GM23248 (cell line): ENCODE results near the gene CDR2. TPM values are rescaled to one million over a fixed set of nuclear protein-coding genes. Genes with fewer than 3 reads are reported as not detected.

Source experiments
- DNase-seq: peaks from one replicate; pipeline ENCODE4 v3.0.0-alpha.2; 2015
- H2AFZ ChIP-seq: fragments of 200-600 bp; sonication (generic); 2 replicates; pipeline ENCODE4 v1.6.1; 2016; ENCODE audit warnings: antibody characterized with exemption
- H3F3A ChIP-seq: fragments of 200-600 bp; sonication (generic); 2 replicates; pipeline ENCODE4 v1.6.1; 2016; ENCODE audit warnings: mild to moderate bottlenecking, antibody characterized with exemption, mixed run types; ENCODE audit not compliant: insufficient read depth
- H3K27ac ChIP-seq: fragments of 200-600 bp; sonication (generic); 2 replicates; pipeline ENCODE4 v1.5.1; 2016; ENCODE audit warnings: mild to moderate bottlenecking
- H3K27me3 ChIP-seq: fragments of 200-600 bp; sonication (generic); replicated peaks from 2 replicates; pipeline ENCODE4 v1.6.1; 2016; ENCODE audit warnings: mild to moderate bottlenecking; ENCODE audit not compliant: insufficient read depth
- H3K36me3 ChIP-seq: fragments of 200-600 bp; sonication (generic); 2 replicates; pipeline ENCODE4 v1.6.1; 2016; ENCODE audit warnings: low read depth, mild to moderate bottlenecking
- H3K4me1 ChIP-seq: fragments of 200-600 bp; sonication (generic); 2 replicates; pipeline ENCODE4 v1.6.1; 2016; ENCODE audit warnings: mild to moderate bottlenecking; ENCODE audit not compliant: insufficient read depth
- H3K4me2 ChIP-seq: fragments of 200-600 bp; sonication (generic); one replicate; pipeline ENCODE4 v1.6.1; 2016; ENCODE audit warnings: mild to moderate bottlenecking; ENCODE audit not compliant: unreplicated experiment
- H3K4me3 ChIP-seq: fragments of 200-600 bp; sonication (generic); 2 replicates; pipeline ENCODE4 v1.5.1; 2016; ENCODE audit warnings: mild to moderate bottlenecking
- H3K79me2 ChIP-seq: fragments of 200-600 bp; sonication (generic); 2 replicates; pipeline ENCODE4 v1.6.1; 2016; ENCODE audit warnings: mild to moderate bottlenecking; ENCODE audit not compliant: insufficient read depth
- H3K9ac ChIP-seq: fragments of 200-600 bp; sonication (generic); 2 replicates; pipeline ENCODE4 v1.6.1; 2016; ENCODE audit warnings: mild to moderate bottlenecking
- H3K9me2 ChIP-seq: fragments of 200-600 bp; sonication (generic); 2 replicates; pipeline ENCODE4 v1.6.1; 2016; ENCODE audit warnings: mixed run types, mild to moderate bottlenecking, moderate library complexity; ENCODE audit not compliant: insufficient read depth
- H3K9me3 ChIP-seq: fragments of 200-600 bp; sonication (generic); one replicate; pipeline ENCODE4 v1.6.1; 2017; ENCODE audit warnings: low read depth
- H4K20me1 ChIP-seq: fragments of 200-600 bp; sonication (generic); 2 replicates; pipeline ENCODE4 v1.6.0; 2016; ENCODE audit not compliant: insufficient read depth
- EZH2 ChIP-seq: fragments of 200-600 bp; sonication (generic); IDR thresholded peaks from 2 replicates; pipeline ENCODE4 v1.6.1; 2018; ENCODE audit warnings: antibody characterized with exemption, mild to moderate bottlenecking; ENCODE audit not compliant: insufficient read depth, poor library complexity, severe bottlenecking
- EZH2phosphoT487 ChIP-seq: fragments of 200-600 bp; sonication (generic); IDR thresholded peaks from 2 replicates; pipeline ENCODE4 v1.6.1; 2018; ENCODE audit warnings: antibody characterized with exemption, moderate library complexity, mild to moderate bottlenecking, low read depth; ENCODE audit not compliant: insufficient read depth
- WGBS, 2 experiments: methylation state at CpG; one replicate each; pipeline ENCODE4 v1.1.6; 2015 to 2017; ENCODE audit warnings: low lambda C conversion rate in 2 of 2, low coverage in 1 of 2; ENCODE audit errors: missing lambda C conversion rate in 2 of 2; 5-methylcytosine and 5-hydroxymethylcytosine counted together
- in situ Hi-C: fragments of 300-500 bp; cut with MboI; formaldehyde crosslinking; loops from 2 replicates; pipeline ENCODE4 v1.15.0; 2020
- polyA plus RNA-seq: library from polyadenylated mRNA; unstranded; fragments of >200 nt; fragmentation: Nextera tagmentation; extraction: Ambion mirVana; gene quantifications from 2 replicates; pipeline ENCODE4 v1.2.1, GENCODE V29; 2016
- total RNA-seq: library from RNA; depleted of rRNA; stranded (reverse); fragments of >200 nt; shearing (Covaris generic); gene quantifications from 2 replicates; pipeline ENCODE4 v1.2.3, GENCODE V29; 2014

The CDR2 gene
- total and polyA plus RNA-seq, 2 experiments from 2014 or later, result 25.1 to 45.6 TPM

GRCh38 chr16:22324787-22325597 lies 49.4 kb downstream of the CDR2 start:
- DNase-seq, result no peak
- Histone ChIP-seq H3K9ac (no peak overlapping the region), H3K9me3 (no peaks in the 10 kb centered on the region), H3K36me3 (no peaks in the 10 kb centered on the region; the same call in 1 of the 2 replicates), H2AFZ (no peak overlapping the region), H3K27ac (no peak overlapping the region), H3F3A (peaks cover 8% of the 10 kb centered on the region; the same call in 1 of the 2 replicates), H3K79me2 (no peaks in the 10 kb centered on the region), H3K27me3 (no peaks in the 10 kb centered on the region), H3K4me1 (no peaks in the 10 kb centered on the region), H3K4me3 (no peak overlapping the region), H4K20me1 (no peaks in the 10 kb centered on the region), H3K4me2 (no peak overlapping the region), H3K9me2 (no peaks in the 10 kb centered on the region)
- TF ChIP-seq EZH2 (no peak), EZH2phosphoT487 (no peak)
- in situ Hi-C loops, result loop anchor here (25.0 kb wide), 1 partner anchor 1138 kb away; no protein-coding TSS in a partner anchor
- WGBS, 2 experiments, result 92% methylated on average over 19 of the region's 19 CpGs

- in situ Hi-C loops, result loop anchor here (25.0 kb wide), 1 partner anchor 1137 kb away; no protein-coding TSS in a partner anchor
- WGBS, 2 experiments, result 87 to 89% methylated on average over 24 of the region's 24 CpGs
- Histone ChIP-seq H3K9me3 (no peaks in the 10 kb centered on the region), H3K9me2 (no peaks in the 10 kb centered on the region), H3K4me2 (no peak overlapping the region), H3K4me1 (no peaks in the 10 kb centered on the region), H3F3A (peaks cover 10% of the 10 kb centered on the region; the same call in 1 of the 2 replicates), H3K36me3 (peaks cover 3% of the 10 kb centered on the region; the same call in 1 of the 2 replicates), H3K79me2 (no peaks in the 10 kb centered on the region), H4K20me1 (no peaks in the 10 kb centered on the region), H3K27ac (no peak overlapping the region), H3K9ac (no peak overlapping the region), H3K27me3 (no peaks in the 10 kb centered on the region), H3K4me3 (no peak overlapping the region), H2AFZ (no peak overlapping the region)
- TF ChIP-seq EZH2 (no peak), EZH2phosphoT487 (no peak)
- DNase-seq, result no peak
Observed at GRCh38 chr16:22323959-22324786, 50.2 kb downstream of the CDR2 start.

- Histone ChIP-seq H3K9me3 (no peaks in the 10 kb centered on the region), H3K9me2 (no peaks in the 10 kb centered on the region), H3K27ac (no peak overlapping the region), H3K36me3 (peaks cover 3% of the 10 kb centered on the region; the same call in 1 of the 2 replicates), H3K4me1 (no peaks in the 10 kb centered on the region), H3K4me3 (no peak overlapping the region), H3K27me3 (no peaks in the 10 kb centered on the region), H4K20me1 (no peaks in the 10 kb centered on the region), H3K9ac (no peak overlapping the region), H2AFZ (no peak overlapping the region), H3K79me2 (no peaks in the 10 kb centered on the region), H3F3A (peaks cover 6% of the 10 kb centered on the region; the same call in 1 of the 2 replicates), H3K4me2 (no peak overlapping the region)
- 67 to 69% methylated on average over 12 of the region's 12 CpGs for WGBS, 2 experiments
- in situ Hi-C loops, result loop anchor here (25.0 kb wide), 1 partner anchor 1136 kb away; no protein-coding TSS in a partner anchor
- no peak for TF ChIP-seq EZH2phosphoT487
- no peak for TF ChIP-seq EZH2
- DNase-seq, result no peak
Observed at GRCh38 chr16:22323173-22323958, 51.1 kb downstream of the CDR2 start.
